NB4 (cell line): ENCODE data around the gene RICTOR.

Experiments used
- POLR2A ChIP-seq: IDR thresholded peaks from 2 replicates; pipeline ENCODE4 v1.6.1; 2011; ENCODE audit warnings: mild to moderate bottlenecking; ENCODE audit not compliant: insufficient read length; ENCODE audit errors: extremely low read depth
- TF ChIP-seq, protein P1 (sequence below): IDR thresholded peaks from one replicate; pipeline ENCODE4 v1.5.1; 2012; ENCODE audit warnings: low read depth, low read length

DNA sequence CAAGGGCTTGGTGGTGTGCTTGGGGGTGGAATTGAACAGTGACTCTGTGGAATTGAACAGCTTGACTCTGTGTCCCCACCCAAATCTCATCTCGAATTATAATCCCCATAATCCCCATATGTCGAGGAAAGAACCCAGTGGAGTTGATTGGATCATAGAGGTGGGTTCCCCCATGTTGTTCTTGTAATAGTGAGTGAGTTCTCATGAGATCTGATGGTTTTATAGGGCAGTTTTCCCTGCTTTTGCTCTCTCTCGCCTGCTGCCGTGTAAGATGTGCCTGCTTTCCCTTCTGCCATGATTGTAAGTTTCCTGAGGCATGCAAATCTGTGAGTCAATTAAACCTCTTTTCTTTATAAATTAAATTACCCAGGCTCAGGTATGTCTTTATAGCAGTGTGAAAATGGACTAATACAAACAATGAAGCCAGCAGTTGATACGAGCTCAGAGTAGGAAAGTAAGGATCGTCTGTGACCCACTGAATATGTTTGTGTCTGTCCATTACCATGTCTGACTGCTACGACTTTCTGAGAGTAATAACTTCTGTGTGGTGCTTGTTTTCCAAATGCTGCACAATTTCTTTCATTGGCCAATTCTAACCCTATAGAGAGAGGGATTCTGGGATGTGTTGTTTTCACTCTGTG, 17.9 kb upstream of the RICTOR start:
- TF ChIP-seq, protein P1, sequence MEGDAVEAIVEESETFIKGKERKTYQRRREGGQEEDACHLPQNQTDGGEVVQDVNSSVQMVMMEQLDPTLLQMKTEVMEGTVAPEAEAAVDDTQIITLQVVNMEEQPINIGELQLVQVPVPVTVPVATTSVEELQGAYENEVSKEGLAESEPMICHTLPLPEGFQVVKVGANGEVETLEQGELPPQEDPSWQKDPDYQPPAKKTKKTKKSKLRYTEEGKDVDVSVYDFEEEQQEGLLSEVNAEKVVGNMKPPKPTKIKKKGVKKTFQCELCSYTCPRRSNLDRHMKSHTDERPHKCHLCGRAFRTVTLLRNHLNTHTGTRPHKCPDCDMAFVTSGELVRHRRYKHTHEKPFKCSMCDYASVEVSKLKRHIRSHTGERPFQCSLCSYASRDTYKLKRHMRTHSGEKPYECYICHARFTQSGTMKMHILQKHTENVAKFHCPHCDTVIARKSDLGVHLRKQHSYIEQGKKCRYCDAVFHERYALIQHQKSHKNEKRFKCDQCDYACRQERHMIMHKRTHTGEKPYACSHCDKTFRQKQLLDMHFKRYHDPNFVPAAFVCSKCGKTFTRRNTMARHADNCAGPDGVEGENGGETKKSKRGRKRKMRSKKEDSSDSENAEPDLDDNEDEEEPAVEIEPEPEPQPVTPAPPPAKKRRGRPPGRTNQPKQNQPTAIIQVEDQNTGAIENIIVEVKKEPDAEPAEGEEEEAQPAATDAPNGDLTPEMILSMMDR, result no peak
- TF ChIP-seq POLR2A, result no peak
